Lower leg skin (tissue), 3 donors: ENCODE results near the gene SLC1A7.

Experiments
- CTCF ChIP-seq, 3 donors: fragments of 450-650 bp; IDR thresholded peaks; one replicate each; pipeline ENCODE4 v1.5.1; 2016; ENCODE audit warnings: antibody characterized with exemption in 3 of 3, mild to moderate bottlenecking in 3 of 3, moderate library complexity in 2 of 3
- POLR2A ChIP-seq, 2 donors: fragments of 450-650 bp; IDR thresholded peaks; one replicate each; pipeline ENCODE4 v1.6.1; 2016 to 2017; ENCODE audit warnings: antibody characterized with exemption in 2 of 2, mild to moderate bottlenecking in 1 of 2, moderate library complexity in 1 of 2

- TF ChIP-seq CTCF (IDR thresholded peaks at IDR 0.05) (no peak), POLR2A (IDR thresholded peaks at IDR 0.05) (no peak)
Measured at GRCh38 chr1:53153752-53154151, 11.3 kb upstream of the SLC1A7 start.
